NB4 (cell line): Measurements from ENCODE around the gene GPR17.

Experiments
- CTCF ChIP-seq: IDR thresholded peaks from one replicate; pipeline ENCODE4 v1.5.1; 2012; ENCODE audit warnings: low read depth, low read length
- MAX ChIP-seq: IDR thresholded peaks from 2 replicates; pipeline ENCODE4 v1.6.1; 2011; ENCODE audit warnings: low read depth, low read length
- MYC ChIP-seq: IDR thresholded peaks from 2 replicates; pipeline ENCODE4 v1.6.1; 2011; ENCODE audit warnings: low read depth, low read length
- POLR2A ChIP-seq: IDR thresholded peaks from 2 replicates; pipeline ENCODE4 v1.6.1; 2011; ENCODE audit warnings: mild to moderate bottlenecking; ENCODE audit not compliant: insufficient read length; ENCODE audit errors: extremely low read depth

- TF ChIP-seq CTCF (no peak), POLR2A (no peak), MAX (no peak), MYC (no peak)
These were observed 11.3 kb downstream of the GPR17 start for GRCh38 chr2:127657232-127657595.
